ENCODE results near the gene LRTM2. TPM values are rescaled to one million over a fixed set of nuclear protein-coding genes. Genes with fewer than 3 reads are reported as not detected.
A peak's percentile ranks its signal among the peaks of the same experiment; 100 is the strongest.

Gene LRTM2
- total and polyA plus RNA-seq, 7 donors, result 0.09 to 0.41 TPM; not detected in 5

- TF ChIP-seq CTCF (IDR thresholded peaks at IDR 0.05), result no peak
- TF ChIP-seq POLR2AphosphoS5 (IDR thresholded peaks at IDR 0.05), result peak in 2 of 4 donors; percentile 42 to 44
- peaks cover 0 to 12% (median 2%) of the 10 kb centered on the region in 4 donors for H3K4me1 ChIP-seq
- WGBS, 2 donors, result 58 to 59% methylated on average over 25 of the region's 25 CpGs
- H3K4me3 ChIP-seq, result no peak overlapping the region
- H3K36me3 ChIP-seq, result no peaks in the 10 kb centered on the region
- no peaks in the 10 kb centered on the region for H3K27me3 ChIP-seq
- intact Hi-C loops (cut with DNase I), result loop anchor here (2.0 kb wide), 1 partner anchor 780 kb away; no protein-coding TSS in a partner anchor
- H3K9me3 ChIP-seq, result no peaks in the 10 kb centered on the region
- H3K27ac ChIP-seq, result peak overlapping the region in 1 of 4 donors; percentile 27
- DNase-seq, result peak; percentile 93
Observed at GRCh38 chr12:1804545-1805332, 15.6 kb upstream of the LRTM2 start.

- TF ChIP-seq POLR2AphosphoS5 (IDR thresholded peaks at IDR 0.05) (no peak), EP300 (IDR thresholded peaks at IDR 0.05) (no peak), CTCF (IDR thresholded peaks at IDR 0.05) (no peak), POLR2A (IDR thresholded peaks at IDR 0.05) (no peak)
- 94 to 95% methylated on average over 16 of the region's 16 CpGs for WGBS, 2 donors
- intact Hi-C loops (cut with DNase I), result loop anchor here (2.0 kb wide), 1 partner anchor 779 kb away; no protein-coding TSS in a partner anchor
- DNase-seq, result peak; percentile 69
- Histone ChIP-seq H3K9me3 (no peaks in the 10 kb centered on the region), H3K4me1 (peaks cover 0 to 9% (median 4%) of the 10 kb centered on the region in 4 donors), H3K27ac (no peak overlapping the region), H3K4me3 (no peak overlapping the region), H3K27me3 (no peaks in the 10 kb centered on the region), H3K36me3 (no peaks in the 10 kb centered on the region)
Observed at GRCh38 chr12:1805441-1806081, 14.8 kb upstream of the LRTM2 start.

- Histone ChIP-seq H3K9me3 (no peaks in the 10 kb centered on the region), H3K4me1 (peaks cover 0 to 9% (median 2%) of the 10 kb centered on the region in 4 donors), H3K27me3 (no peaks in the 10 kb centered on the region), H3K4me3 (no peak overlapping the region), H3K27ac (no peak overlapping the region), H3K36me3 (no peaks in the 10 kb centered on the region)
- intact Hi-C loops (cut with DNase I), result no loop called here
- TF ChIP-seq POLR2A (IDR thresholded peaks at IDR 0.05) (no peak), CTCF (IDR thresholded peaks at IDR 0.05) (no peak), POLR2AphosphoS5 (IDR thresholded peaks at IDR 0.05) (no peak), EP300 (IDR thresholded peaks at IDR 0.05) (no peak)
- peak; percentile 55 for DNase-seq
- WGBS, 2 donors, result 59 to 72% methylated on average over 7 of the region's 7 CpGs
Observed at GRCh38 chr12:1806301-1807086, 13.9 kb upstream of the LRTM2 start.

- Histone ChIP-seq H3K4me1 (peaks cover 0 to 9% (median 2%) of the 10 kb centered on the region in 4 donors), H3K36me3 (no peaks in the 10 kb centered on the region), H3K27me3 (no peaks in the 10 kb centered on the region), H3K9me3 (no peaks in the 10 kb centered on the region), H3K4me3 (no peak overlapping the region), H3K27ac (no peak overlapping the region)
- whole genome bisulfite sequencing, 2 donors, result 91 to 92% methylated on average over 15 of the region's 15 CpGs
- peak; percentile 39 for DNase-seq
- intact Hi-C loops (cut with DNase I), result no loop called here
- TF ChIP-seq POLR2A (IDR thresholded peaks at IDR 0.05), result no peak
Observed at GRCh38 chr12:1807087-1807860, 13.1 kb upstream of the LRTM2 start.

Data from sigmoid colon (tissue), 7 donors.